Glutamatergic neuron (in vitro differentiated cells): Measurements from ENCODE around the gene KLHDC8A. TPM values are rescaled to one million over a fixed set of nuclear protein-coding genes. Genes with fewer than 3 reads are reported as not detected.

Experiments used
- DNase-seq: peaks from one replicate; pipeline ENCODE4 v3.0.0; 2022
- H3K27ac Mint-ChIP-seq: one replicate; pipeline ENCODE4 v1.8.0; 2020; ENCODE audit warnings: mild to moderate bottlenecking, mixed read lengths, inconsistent platforms; ENCODE audit not compliant: unreplicated experiment
- H3K27me3 Mint-ChIP-seq: one replicate; pipeline ENCODE4 v1.8.0; 2020; ENCODE audit warnings: mild to moderate bottlenecking, moderate library complexity, mixed read lengths, inconsistent platforms; ENCODE audit not compliant: unreplicated experiment
- H3K36me3 Mint-ChIP-seq: one replicate; pipeline ENCODE4 v1.8.0; 2020; ENCODE audit warnings: mild to moderate bottlenecking, mixed read lengths, inconsistent platforms; ENCODE audit not compliant: unreplicated experiment
- H3K4me1 Mint-ChIP-seq: one replicate; pipeline ENCODE4 v1.8.0; 2020; ENCODE audit warnings: mild to moderate bottlenecking, low read depth, mixed read lengths, inconsistent platforms; ENCODE audit not compliant: unreplicated experiment
- H3K4me3 Mint-ChIP-seq: one replicate; pipeline ENCODE4 v1.8.0; 2020; ENCODE audit warnings: mild to moderate bottlenecking, mixed read lengths, inconsistent platforms; ENCODE audit not compliant: unreplicated experiment
- H3K9me3 Mint-ChIP-seq: one replicate; pipeline ENCODE4 v1.8.0; 2020; ENCODE audit warnings: mild to moderate bottlenecking, moderate library complexity, mixed read lengths, inconsistent platforms; ENCODE audit not compliant: unreplicated experiment
- CTCF ChIP-seq: fragments of 200-600 bp; sonication (generic); IDR thresholded peaks from one replicate; pipeline ENCODE4 v1.5.0; 2021; ENCODE audit not compliant: partially characterized antibody, unreplicated experiment
- total RNA-seq: library from RNA; stranded (reverse); fragmentation: NEBNext Ultra II Directional; extraction: Animal tissue kit (Norgen Biotek cat#: 25700); gene quantifications from one replicate; pipeline ENCODE4 v1.2.1, GENCODE V29; 2021; ENCODE audit not compliant: unreplicated experiment

Gene KLHDC8A
- total RNA-seq, 1 donor from 2014 or later: 125 TPM

- H3K27ac Mint-ChIP-seq: no peak overlapping the region
- no peak overlapping the region for H3K4me3 Mint-ChIP-seq
- peaks cover 27% of the 10 kb centered on the region for H3K4me1 Mint-ChIP-seq
- no peaks in the 10 kb centered on the region for H3K36me3 Mint-ChIP-seq
- H3K9me3 Mint-ChIP-seq: peaks cover 6% of the 10 kb centered on the region
- no peak for DNase-seq
- no peak for TF ChIP-seq CTCF
- peaks cover 6% of the 10 kb centered on the region for H3K27me3 Mint-ChIP-seq
These were observed 24.2 kb upstream of the KLHDC8A start for GRCh38 chr1:205380882-205381281.

- H3K36me3 Mint-ChIP-seq: no peaks in the 10 kb centered on the region
- no peak for DNase-seq
These were observed 22.3 kb upstream of the KLHDC8A start for GRCh38 chr1:205379056-205379455.

GRCh38 chr1:205377355-205377754 lies 20.6 kb upstream of the KLHDC8A start:
- no peak for DNase-seq
- TF ChIP-seq CTCF: no peak
- no peak overlapping the region for H3K27ac Mint-ChIP-seq
- peaks cover 7% of the 10 kb centered on the region for H3K27me3 Mint-ChIP-seq
- no peak overlapping the region for H3K4me3 Mint-ChIP-seq
- peaks cover 9% of the 10 kb centered on the region for H3K9me3 Mint-ChIP-seq
- H3K36me3 Mint-ChIP-seq: no peaks in the 10 kb centered on the region
- peaks cover 44% of the 10 kb centered on the region for H3K4me1 Mint-ChIP-seq

More at GRCh38 chr1:205379056-205379455, 22.3 kb upstream of the KLHDC8A start:
- Mint-ChIP-seq H3K4me3 (peak overlapping the region; percentile 17), H3K27ac (peak overlapping the region; percentile 20), H3K27me3 (peaks cover 7% of the 10 kb centered on the region), H3K9me3 (peaks cover 9% of the 10 kb centered on the region), H3K4me1 (peaks cover 28% of the 10 kb centered on the region)
- no peak for TF ChIP-seq CTCF

- no peak for DNase-seq
- Mint-ChIP-seq H3K4me3 (no peak overlapping the region), H3K27me3 (peaks cover 7% of the 10 kb centered on the region), H3K4me1 (peaks cover 46% of the 10 kb centered on the region), H3K27ac (peak overlapping the region; percentile 83), H3K9me3 (peaks cover 9% of the 10 kb centered on the region), H3K36me3 (no peaks in the 10 kb centered on the region)
- TF ChIP-seq CTCF: no peak
These were observed 20.0 kb upstream of the KLHDC8A start for GRCh38 chr1:205376739-205377138.

GRCh38 chr1:205375835-205376545 lies 19.3 kb upstream of the KLHDC8A start:
- Mint-ChIP-seq H3K9me3 (peaks cover 9% of the 10 kb centered on the region), H3K27ac (peak overlapping the region; percentile 83), H3K4me3 (peak overlapping the region; percentile 82), H3K36me3 (no peaks in the 10 kb centered on the region), H3K27me3 (peaks cover 7% of the 10 kb centered on the region), H3K4me1 (peaks cover 44% of the 10 kb centered on the region)
- TF ChIP-seq CTCF: no peak
- no peak for DNase-seq
